Keratinocyte (primary cell): ENCODE results near the gene RRP36. TPM values are rescaled to one million over a fixed set of nuclear protein-coding genes. Genes with fewer than 3 reads are reported as not detected.

Experiments used
- DNase-seq: peaks from one replicate; pipeline ENCODE4 v3.0.0-alpha.2; 2011; ENCODE audit warnings: low read depth, missing footprints, low spot score
- FAIRE-seq: peaks from 2 replicates; lab custom pipeline; 2011; peaks lifted over from hg19 to GRCh38; lab: Jason Lieb, UNC
- H2AFZ ChIP-seq: 2 replicates; pipeline ENCODE4 v1.6.0; 2012; ENCODE audit warnings: low read length, control low read depth, inconsistent platforms; ENCODE audit not compliant: control insufficient read depth
- H3K27ac ChIP-seq: 2 replicates; pipeline ENCODE4 v1.5.1; 2011; ENCODE audit warnings: low read length; ENCODE audit not compliant: control insufficient read depth, insufficient read depth
- H3K27me3 ChIP-seq: 3 replicates; pipeline ENCODE4 v1.6.0; 2011; ENCODE audit warnings: low read length; ENCODE audit not compliant: control insufficient read depth, insufficient read depth; ENCODE audit errors: extremely low read depth
- H3K36me3 ChIP-seq, 2 experiments: 2 replicates in 1 of 2; 3 replicates in 1 of 2; pipeline ENCODE4 v1.5.1; 2011; ENCODE audit warnings: low read length in 2 of 2, mild to moderate bottlenecking in 1 of 2; ENCODE audit not compliant: control insufficient read depth in 2 of 2, insufficient read depth in 2 of 2; ENCODE audit errors: extremely low read depth in 1 of 2
- H3K4me1 ChIP-seq: 3 replicates; pipeline ENCODE4 v1.5.1; 2011; ENCODE audit warnings: low read length; ENCODE audit not compliant: control insufficient read depth, insufficient read depth; ENCODE audit errors: extremely low read depth
- H3K4me2 ChIP-seq: 3 replicates; pipeline ENCODE4 v1.6.0; 2011; ENCODE audit warnings: low read depth, low read length; ENCODE audit not compliant: control insufficient read depth, insufficient read depth; ENCODE audit errors: extremely low read depth
- H3K4me3 ChIP-seq, 3 experiments: fragments of 200-600 bp in 1 of 3; sonication (generic) in 1 of 3; 2 replicates in 2 of 3; 3 replicates in 1 of 3; pipeline ENCODE4 v1.5.1; 2011 to 2016; ENCODE audit warnings: low read length in 3 of 3, mild to moderate bottlenecking in 3 of 3, control low read depth in 2 of 3, inconsistent platforms in 1 of 3, low read depth in 1 of 3, mixed read lengths in 1 of 3, mixed run types in 1 of 3, moderate library complexity in 1 of 3; ENCODE audit not compliant: control insufficient read depth in 2 of 3, insufficient read depth in 2 of 3; ENCODE audit errors: extremely low read depth in 1 of 3
- H3K79me2 ChIP-seq: 2 replicates; pipeline ENCODE4 v1.6.0; 2012; ENCODE audit warnings: low read length; ENCODE audit not compliant: control insufficient read depth, insufficient read depth
- H3K9ac ChIP-seq: 3 replicates; pipeline ENCODE4 v1.6.0; 2011; ENCODE audit warnings: low read length; ENCODE audit not compliant: control insufficient read depth, insufficient read depth; ENCODE audit errors: extremely low read depth
- H3K9me1 ChIP-seq: 3 replicates; pipeline ENCODE4 v1.6.0; 2011; ENCODE audit warnings: low read length; ENCODE audit not compliant: control insufficient read depth, insufficient read depth; ENCODE audit errors: extremely low read depth
- H3K9me3 ChIP-seq: 2 replicates; pipeline ENCODE4 v1.5.1; 2012; ENCODE audit warnings: low read depth, low read length; ENCODE audit not compliant: control insufficient read depth
- H4K20me1 ChIP-seq: 3 replicates; pipeline ENCODE4 v1.6.0; 2011; ENCODE audit warnings: low read length; ENCODE audit not compliant: control insufficient read depth, insufficient read depth; ENCODE audit errors: extremely low read depth
- EZH2 ChIP-seq: IDR thresholded peaks from one replicate; pipeline ENCODE4 v1.6.1; 2012; ENCODE audit warnings: inconsistent platforms, mild to moderate bottlenecking, low read length, moderate library complexity
- dilution Hi-C: fragments of 300-500 bp; cut with MboI; formaldehyde crosslinking; loops from one replicate; pipeline ENCODE4 v1.7.0; 2020; ENCODE audit warnings: low sequenced_read_pairs; ENCODE audit not compliant: extremely low pct_ligation_motif_present
- polyA plus RNA-seq, 5 experiments: library from polyadenylated mRNA; depleted of rRNA in 3 of 5; stranded (reverse) in 3 of 5; stranded (forward) in 1 of 5; unstranded in 1 of 5; fragments of >200 nt; gene quantifications; 1 replicate in 1 of 5; 2 replicates in 3 of 5; 3 replicates in 1 of 5; pipeline versions ENCODE4 v1.2.1 to v1.2.3, GENCODE V29; 2011 to 2012; ENCODE audit warnings: missing spikeins in 2 of 5, low read depth in 1 of 5, low replicate concordance in 1 of 5
- TF ChIP-seq, protein P1 (sequence below), 3 experiments: IDR thresholded peaks in 1 of 3; conservative IDR thresholded peaks in 1 of 3; optimal IDR thresholded peaks in 1 of 3; 2 replicates in 2 of 3; 3 replicates in 1 of 3; pipeline versions ENCODE3 to v1.5.1; 2011; ENCODE audit warnings: low read length in 3 of 3, mild to moderate bottlenecking in 3 of 3, moderate library complexity in 2 of 3, control low read depth in 1 of 3, inconsistent platforms in 1 of 3; ENCODE audit not compliant: insufficient read depth in 2 of 3; ENCODE audit errors: extremely low read depth in 1 of 3

The RRP36 gene
- polyA plus RNA-seq, 1 donor (not counting 4 experiments of a cell fraction or from before 2014, with no cell fraction given) = 67.5 TPM

DNA sequence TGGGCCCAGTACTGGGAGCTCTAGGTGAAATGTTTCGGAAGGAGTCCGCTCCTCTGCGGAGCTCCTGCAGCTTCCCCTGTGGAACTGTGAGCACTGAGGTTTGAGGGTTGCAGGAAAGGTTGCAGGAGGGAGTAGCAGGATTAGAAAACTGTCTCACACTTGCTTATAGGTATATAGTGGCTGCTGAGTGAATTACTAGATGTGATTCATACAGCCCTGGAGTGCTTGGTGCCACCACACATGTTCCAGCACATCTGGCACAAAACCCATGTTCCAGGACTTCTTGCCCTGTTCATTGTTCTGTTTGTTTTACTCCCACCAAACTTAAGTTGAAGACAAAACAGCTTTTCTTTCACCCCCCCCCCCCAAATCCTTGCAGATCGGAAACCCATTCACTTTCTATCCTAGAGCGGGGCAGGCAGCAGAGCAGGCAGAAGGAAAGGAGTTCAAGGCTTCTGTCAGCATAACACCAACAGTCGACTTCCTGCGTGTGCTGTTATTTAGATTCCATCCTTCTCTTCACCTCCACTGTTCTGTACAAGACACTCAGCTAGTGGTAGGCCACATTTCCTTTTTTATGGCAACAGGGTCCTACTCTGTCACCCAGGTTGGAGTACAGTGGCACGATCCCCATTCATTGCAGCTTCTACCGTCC lies 41.8 kb upstream of the RRP36 start:
- H2AFZ ChIP-seq = peak overlapping the region; percentile 97
- H3K4me1 ChIP-seq = peaks cover 31% of the 10 kb centered on the region
- H3K9ac ChIP-seq = peak overlapping the region; percentile 87
- FAIRE-seq = peak; percentile 9
- H3K4me2 ChIP-seq = peak overlapping the region; percentile 99
- peak overlapping the region; percentile 69 to 93 (median 93) for H3K4me3 ChIP-seq
- no peaks in the 10 kb centered on the region for H4K20me1 ChIP-seq
- no peak for DNase-seq
- dilution Hi-C loops = no loop called here
- no peaks in the 10 kb centered on the region for H3K9me3 ChIP-seq
- peaks cover 20% of the 10 kb centered on the region for H3K79me2 ChIP-seq
- H3K27me3 ChIP-seq = no peaks in the 10 kb centered on the region
- no peaks in the 10 kb centered on the region for H3K36me3 ChIP-seq
- no peaks in the 10 kb centered on the region for H3K9me1 ChIP-seq
- H3K27ac ChIP-seq = peak overlapping the region; percentile 81
- TF ChIP-seq, protein P1, sequence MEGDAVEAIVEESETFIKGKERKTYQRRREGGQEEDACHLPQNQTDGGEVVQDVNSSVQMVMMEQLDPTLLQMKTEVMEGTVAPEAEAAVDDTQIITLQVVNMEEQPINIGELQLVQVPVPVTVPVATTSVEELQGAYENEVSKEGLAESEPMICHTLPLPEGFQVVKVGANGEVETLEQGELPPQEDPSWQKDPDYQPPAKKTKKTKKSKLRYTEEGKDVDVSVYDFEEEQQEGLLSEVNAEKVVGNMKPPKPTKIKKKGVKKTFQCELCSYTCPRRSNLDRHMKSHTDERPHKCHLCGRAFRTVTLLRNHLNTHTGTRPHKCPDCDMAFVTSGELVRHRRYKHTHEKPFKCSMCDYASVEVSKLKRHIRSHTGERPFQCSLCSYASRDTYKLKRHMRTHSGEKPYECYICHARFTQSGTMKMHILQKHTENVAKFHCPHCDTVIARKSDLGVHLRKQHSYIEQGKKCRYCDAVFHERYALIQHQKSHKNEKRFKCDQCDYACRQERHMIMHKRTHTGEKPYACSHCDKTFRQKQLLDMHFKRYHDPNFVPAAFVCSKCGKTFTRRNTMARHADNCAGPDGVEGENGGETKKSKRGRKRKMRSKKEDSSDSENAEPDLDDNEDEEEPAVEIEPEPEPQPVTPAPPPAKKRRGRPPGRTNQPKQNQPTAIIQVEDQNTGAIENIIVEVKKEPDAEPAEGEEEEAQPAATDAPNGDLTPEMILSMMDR (optimal IDR thresholded peaks at IDR 0.05 in 1 of 3, IDR thresholded peaks at IDR 0.05 in 1 of 3, conservative IDR thresholded peaks at IDR 0.05 in 1 of 3; ENCODE audit: extremely low read depth in 1 of 3, insufficient read depth in 2 of 3, low read length in 3 of 3) = no peak
- no peak for TF ChIP-seq EZH2

DNA sequence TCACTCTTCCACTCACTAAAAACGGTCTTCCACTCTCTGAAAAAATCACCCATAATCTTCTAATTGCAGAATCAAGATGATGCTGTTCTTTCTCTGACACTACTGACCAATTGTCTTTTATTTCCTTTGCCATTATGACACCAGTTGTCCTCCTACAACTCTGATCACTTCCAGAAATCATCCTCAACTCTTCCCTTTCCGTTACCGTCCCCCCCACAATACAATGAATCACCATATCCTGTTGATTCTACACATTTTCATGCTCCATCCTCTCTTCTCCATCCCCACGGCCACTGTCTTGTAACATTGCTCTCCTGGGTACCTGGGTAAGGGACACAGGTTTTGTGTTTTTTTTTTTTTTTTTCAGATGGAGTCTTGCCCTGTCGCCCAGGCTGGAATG lies 39.6 kb upstream of the RRP36 start:
- Histone ChIP-seq H3K36me3 (peaks cover 0 to 5% of the 10 kb centered on the region in 2 experiments), H3K27me3 (no peaks in the 10 kb centered on the region), H3K9me3 (no peaks in the 10 kb centered on the region), H3K9ac (no peak overlapping the region), H4K20me1 (no peaks in the 10 kb centered on the region), H3K9me1 (peaks cover 3% of the 10 kb centered on the region), H2AFZ (no peak overlapping the region), H3K4me3 (no peak overlapping the region), H3K27ac (no peak overlapping the region), H3K4me2 (no peak overlapping the region), H3K79me2 (peaks cover 34% of the 10 kb centered on the region), H3K4me1 (peaks cover 35% of the 10 kb centered on the region)
- DNase-seq (no peak), FAIRE-seq (no peak)
- no peak for TF ChIP-seq EZH2
- TF ChIP-seq, protein P1 (optimal IDR thresholded peaks at IDR 0.05 in 1 of 3, IDR thresholded peaks at IDR 0.05 in 1 of 3, conservative IDR thresholded peaks at IDR 0.05 in 1 of 3; ENCODE audit: extremely low read depth in 1 of 3, insufficient read depth in 2 of 3, low read length in 3 of 3) = no peak
- dilution Hi-C loops = no loop called here
